NCI-H446 (cell line): ENCODE data around the gene ZNF324.
A peak's percentile ranks its signal among the peaks of the same experiment; 100 is the strongest.
"Not testable (repeated sequence)": the region's sequence is repeated elsewhere in the genome, so short reads cannot be mapped to it uniquely, and the experiment has no call there.

Experiments used
- DNase-seq, 2 experiments: peaks; one replicate each; lab custom pipeline; 2025; lab: John Stamatoyannopoulos, UW

The ZNF324 gene

DNA sequence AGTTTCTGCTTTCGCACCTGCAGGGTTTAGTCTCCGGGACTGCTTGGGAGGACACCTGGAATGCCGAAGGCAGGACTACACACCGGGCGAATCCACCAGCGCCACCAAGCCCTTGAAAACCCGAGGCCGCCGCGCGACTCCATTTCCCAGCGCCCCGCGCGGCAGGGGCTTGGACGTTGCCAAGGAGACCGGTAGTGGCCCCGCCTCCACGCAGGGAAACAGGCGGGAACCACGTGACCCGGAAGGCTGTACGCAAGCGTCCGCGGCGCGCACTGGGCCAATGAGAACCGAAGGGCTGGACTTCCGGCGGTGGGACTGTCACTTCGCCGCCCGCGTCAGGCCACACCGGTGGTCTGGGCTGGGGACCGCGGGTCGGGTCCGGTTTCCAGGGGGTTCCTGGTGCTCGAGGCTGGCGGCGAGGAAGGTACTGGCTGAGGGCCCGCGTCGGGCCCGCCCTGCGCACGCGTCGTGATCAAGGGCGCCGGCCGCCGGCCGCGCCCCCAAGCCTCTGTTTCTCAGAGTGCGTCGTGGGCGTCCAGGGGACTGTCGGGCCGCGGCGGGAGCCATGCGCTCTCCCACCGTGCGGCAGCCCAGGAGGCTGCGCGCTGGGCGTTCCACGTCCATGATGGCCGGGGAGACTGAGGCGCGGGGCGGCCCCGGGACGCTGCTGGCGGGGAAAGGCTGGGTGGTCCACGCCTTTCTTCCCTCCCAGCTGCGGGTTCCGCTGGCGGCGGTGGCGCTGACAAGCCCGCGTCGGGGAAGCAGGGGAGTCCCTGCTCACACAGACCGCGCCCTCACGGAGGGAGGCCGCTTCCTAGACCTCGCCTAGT lies at the start of gene ZNF324:
ZNF324 (plus strand) TSS at position 321 of the 830 bp plus-strand sequence. CDS start 2,106 bp downstream, outside the sequence.
- DNase-seq: peak; percentile 93 to 99

DNA sequence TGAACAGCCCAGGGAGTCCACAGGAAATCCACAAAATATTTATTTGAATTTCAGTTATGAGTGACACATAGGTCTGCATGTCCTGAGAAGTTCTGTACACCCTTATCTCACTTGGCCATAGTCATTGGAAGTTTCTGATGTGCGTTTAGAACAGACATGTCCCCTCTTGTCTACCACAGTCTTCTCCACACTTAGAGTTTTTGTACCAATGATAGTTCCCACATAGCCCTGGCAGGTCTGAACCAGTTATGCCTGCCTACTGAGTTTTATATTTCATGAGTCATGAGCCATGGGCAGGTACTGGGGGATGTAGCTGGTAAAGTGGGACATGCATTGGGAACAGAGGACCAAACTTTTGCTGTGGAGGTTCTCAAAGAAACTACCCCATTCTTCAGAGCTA lies 38.3 kb upstream of the ZNF324 start:
- no peak for DNase-seq

DNA sequence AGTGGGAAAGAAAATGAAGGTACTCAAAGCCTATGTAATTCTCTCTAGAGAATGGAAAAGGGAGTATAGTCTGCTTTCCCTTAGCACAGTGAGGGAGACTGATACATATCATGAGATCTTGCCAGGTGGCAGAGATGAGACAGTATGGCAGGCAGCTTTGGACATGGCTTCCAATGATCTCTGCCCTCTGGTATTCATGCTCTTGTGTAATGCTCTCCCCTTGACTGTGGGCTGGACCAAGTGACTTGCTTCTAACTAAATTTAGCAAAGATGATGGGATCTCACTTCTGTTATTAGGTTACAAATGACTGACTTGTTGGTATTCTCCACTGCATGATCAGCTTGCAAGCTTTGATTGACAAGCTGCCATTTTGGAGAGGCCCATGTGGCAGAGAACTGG lies 37.1 kb upstream of the ZNF324 start:
- no peak for DNase-seq

DNA sequence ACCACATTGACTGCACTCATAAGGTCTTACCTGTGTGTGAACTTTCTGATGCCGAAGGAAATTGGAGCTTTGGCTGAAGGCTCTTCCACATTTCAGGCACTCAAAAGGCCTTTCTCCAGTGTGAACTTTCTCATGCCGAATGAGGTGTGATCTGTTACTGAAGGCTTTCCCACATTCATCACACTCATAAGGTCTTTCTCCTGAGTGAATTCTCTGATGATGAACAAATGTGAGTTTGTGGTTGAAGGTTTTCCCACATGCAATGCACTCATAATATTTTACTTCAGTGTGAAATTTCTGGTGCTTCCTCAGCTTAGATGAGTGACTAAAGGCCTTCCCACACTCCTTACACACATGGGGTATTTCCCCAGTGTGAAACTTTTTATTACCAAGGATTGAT lies 32.7 kb upstream of the ZNF324 start:
- DNase-seq: no peak

DNA sequence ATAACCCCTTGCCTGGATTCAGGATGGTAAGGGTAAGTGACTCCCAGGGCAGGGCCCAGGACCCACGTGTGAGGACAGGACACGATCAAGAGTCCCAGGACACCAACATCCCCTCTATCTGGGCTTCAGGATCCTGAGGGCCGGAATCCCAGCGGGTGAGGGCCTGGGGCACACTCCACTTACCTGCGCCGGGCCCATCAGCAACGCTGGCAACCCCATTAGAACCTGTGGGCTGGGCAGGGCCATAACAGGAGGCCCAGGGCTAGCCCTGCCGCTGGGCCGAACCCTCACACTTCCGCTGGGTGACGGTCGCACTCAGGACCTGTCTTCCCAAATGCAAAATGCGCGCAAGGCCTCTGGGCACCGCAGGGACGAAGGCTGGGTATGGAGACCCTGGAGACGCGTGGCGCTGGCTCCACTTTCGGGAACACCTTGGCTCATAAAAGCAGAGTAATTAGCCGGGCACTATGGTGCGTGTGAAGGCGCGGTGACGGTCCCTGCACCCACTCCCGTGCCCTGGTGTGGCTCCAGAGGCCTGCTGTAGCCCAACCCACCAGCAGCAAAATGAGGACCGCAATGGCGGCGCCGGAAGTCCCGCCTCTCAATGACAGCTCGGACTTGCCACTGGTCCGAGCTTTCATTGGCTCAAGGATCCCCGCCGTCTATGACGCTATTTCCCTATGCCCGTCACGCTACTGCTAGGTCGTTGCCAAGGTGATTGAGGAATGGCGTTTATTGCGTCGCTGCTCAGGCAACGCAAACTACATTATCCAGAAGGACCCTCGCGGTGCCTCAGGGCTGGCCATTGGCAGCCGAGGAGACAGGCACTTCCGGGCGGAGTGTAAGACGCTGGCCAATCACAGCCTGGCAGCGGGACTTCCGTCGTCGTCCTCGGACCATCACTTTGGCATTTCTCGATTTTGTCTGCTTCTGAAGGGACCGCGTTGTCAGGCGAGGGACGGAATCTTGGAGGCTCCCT lies 27.0 kb upstream of the ZNF324 start, which contains the start of gene ZNF132:
ZNF132 (minus strand) TSS at position 578 of the 979 bp plus-strand sequence; CDS start at position 246, 332 bp downstream.
- DNase-seq: peak; percentile 10 to 62

DNA sequence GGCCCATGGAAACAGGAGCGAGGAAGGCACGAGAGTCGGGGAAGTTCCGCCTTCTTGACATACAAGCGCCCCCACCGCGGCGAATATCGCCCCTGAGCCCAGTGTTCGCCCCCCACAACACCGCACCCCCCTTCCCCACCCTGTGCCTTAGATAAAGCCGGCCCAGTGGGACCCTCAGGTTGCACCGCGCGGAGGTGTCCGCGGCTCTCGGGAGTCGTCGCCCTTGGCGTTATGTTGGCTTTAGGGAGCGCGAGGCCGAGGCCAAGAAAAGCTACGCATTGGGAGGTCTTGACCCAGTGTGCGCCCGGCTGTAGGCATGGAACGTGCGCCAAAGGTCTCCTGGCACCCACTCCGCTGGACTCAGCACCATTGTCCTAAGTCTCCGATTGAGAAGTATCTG lies 26.3 kb upstream of the ZNF324 start:
- DNase-seq: no peak

DNA sequence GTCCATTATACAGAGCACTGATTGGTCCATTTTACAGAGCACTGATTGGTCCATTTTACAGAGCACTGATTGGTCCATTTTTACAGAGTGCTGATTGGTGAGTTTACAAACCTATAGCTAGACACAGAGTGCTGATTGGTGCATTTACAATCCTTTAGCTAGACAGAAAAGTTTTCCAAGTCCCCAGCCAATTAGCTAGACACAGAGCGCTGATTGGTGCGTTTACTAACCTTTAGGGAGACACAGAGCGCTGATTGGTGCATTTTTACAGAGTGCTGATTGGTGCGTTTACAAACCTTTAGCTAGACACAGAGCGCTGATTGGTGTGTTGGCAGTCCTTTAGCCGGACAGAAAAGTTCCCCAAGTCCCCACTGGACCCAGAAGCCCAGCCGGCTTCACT lies 23.9 kb upstream of the ZNF324 start:
- not testable (repeated sequence) for DNase-seq

DNA sequence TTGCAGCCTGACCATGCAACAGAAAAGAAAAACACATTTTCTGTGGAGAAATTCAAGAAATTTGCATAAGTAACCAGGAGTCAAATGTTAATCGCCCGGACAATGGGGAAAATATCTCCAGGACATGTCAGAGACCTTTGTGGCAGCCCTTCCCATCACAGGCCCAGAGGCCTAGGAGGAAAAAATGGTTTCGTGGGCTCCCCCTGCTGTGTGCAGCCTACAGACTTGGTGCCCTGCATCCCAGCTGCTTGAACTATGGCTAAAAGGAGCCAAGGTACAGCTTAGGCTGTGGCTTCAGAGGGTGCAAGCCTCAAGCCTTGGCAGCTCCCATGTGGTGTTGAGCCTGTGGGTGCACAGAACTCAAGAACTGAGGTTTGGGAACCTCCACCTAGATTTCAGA lies 18.0 kb upstream of the ZNF324 start:
- not testable (repeated sequence) for DNase-seq

DNA sequence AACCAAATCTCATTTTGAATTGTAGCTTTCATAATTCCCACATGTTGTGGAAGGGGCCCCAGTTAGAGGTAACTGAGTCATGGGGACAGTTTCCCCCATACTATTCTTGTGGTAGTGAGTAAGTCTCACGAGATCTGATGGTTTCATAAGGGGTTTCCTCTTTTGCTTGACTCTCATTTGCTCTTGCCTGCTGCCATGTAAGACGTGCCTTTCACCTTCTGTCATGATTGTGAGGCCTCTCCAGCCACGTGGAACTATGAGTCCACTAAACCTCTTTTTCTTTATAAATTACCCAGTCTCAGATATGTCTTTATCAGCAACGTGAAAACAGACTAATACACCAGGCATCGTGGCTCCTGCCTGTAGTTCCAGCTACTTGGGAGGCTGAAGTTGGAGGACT lies 16.9 kb upstream of the ZNF324 start:
- not testable (repeated sequence) for DNase-seq

DNA sequence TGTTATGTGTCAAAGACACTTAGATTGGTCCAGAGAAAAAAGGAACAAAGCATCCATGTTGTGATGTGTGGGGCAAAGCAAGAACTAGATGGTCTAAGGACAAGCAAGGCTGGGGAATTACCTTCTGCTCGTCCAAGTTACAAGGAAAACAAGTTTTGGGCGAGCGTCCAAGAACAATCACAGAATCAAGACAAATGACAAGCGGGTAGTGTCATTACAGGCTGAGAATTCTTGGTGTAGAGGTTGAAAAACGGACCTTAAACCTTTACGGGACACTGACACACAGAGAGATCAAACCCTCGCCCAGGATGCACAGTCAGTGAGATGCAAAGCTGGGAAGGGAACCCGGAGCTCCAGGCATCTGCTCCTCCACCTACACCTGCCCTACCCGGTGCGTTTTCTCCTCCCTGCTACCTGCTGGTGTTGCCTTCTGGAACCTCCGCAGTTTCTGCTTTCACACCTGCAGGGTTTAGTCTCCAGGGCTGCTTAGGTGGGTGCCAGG lies 16.0 kb upstream of the ZNF324 start:
- peak in 1 of 2 experiments; percentile 29 for DNase-seq

DNA sequence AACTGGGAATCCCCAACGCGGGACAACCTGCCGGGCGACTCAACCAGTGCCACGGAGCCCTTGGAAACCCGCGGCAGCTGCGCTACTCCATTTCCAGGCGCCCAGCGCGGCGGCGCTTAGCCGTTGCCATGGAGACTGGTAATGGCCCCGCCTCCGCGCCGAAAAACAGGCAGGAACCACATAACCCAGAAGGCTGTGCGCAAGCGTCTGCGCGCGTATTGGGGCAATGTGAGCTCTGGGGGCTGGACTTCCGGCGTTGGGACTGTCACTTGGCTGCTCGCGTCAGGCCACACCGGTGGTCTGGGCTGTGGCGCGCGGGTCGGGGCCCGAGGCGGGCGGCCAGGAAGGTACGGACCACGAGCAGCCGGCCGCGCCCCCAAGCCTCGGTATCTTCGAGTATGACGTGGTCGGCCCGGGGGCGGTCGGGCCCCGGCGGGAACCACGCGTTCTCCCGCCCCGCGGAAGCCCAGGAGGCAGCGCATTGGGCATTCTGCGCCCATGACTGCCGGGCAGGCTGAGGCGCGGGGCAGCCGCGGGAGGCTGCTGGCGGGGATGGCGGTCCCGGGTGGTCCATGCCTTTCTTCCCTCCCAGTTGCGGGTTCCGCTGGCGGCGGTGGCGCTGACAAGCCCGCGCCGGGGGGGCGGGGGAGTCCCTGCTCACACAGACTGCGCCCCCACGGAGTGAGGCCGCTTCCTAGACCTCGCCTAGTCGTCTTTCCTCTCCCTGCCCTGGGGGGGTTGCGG lies 15.3 kb upstream of the ZNF324 start, which contains the start of gene ZNF324B:
ZNF324B (plus strand) TSS at position 265 of the 744 bp plus-strand sequence. CDS start 2,080 bp downstream, outside the sequence.
- peak; percentile 94 to 98 for DNase-seq

DNA sequence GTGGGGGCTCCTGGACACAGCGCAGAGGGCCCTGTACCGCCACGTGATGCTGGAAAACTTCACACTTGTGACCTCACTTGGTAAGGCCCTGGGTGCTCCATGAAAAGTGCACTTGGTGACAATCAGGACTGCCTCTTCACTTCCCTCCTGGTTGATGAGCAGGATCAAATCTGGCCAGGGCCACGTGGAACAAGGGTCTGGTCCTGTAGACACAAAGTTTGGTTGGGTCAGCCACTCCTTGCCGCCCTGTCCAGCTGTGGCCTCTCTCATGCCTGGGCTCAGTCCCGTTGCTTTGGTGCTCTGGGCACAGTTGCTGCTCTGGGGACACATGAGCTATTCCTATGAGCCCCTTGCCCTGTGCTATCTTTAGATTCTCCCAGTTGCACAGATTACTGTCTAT lies 13.1 kb upstream of the ZNF324 start:
- no peak for DNase-seq

DNA sequence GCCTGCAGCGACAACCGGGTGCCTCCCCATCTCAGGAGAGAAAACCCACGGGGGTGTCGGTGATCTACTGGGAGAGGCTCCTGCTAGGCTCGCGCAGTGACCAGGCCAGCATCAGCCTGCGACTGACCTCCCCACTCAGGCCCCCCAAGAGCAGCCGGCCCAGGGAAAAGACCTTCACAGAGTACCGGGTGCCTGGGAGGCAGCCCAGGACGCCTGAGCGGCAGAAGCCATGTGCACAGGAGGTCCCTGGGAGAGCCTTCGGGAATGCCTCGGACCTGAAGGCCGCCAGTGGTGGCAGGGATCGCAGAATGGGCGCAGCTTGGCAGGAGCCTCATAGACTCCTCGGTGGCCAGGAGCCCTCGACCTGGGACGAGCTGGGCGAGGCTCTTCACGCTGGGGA lies 11.6 kb upstream of the ZNF324 start:
- no peak for DNase-seq

DNA sequence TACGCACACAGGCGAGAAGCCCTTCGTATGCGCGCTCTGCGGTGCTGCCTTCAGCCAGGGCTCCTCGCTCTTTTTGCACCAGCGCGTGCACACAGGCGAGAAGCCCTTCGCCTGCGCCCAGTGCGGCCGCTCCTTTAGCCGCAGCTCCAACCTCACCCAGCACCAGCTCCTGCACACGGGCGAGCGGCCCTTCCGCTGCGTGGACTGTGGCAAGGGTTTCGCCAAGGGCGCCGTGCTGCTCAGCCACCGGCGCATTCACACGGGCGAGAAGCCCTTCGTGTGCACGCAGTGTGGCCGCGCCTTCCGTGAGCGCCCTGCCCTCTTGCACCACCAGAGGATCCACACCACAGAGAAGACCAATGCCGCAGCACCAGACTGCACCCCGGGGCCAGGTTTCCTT lies 10.8 kb upstream of the ZNF324 start:
- no peak for DNase-seq

DNA sequence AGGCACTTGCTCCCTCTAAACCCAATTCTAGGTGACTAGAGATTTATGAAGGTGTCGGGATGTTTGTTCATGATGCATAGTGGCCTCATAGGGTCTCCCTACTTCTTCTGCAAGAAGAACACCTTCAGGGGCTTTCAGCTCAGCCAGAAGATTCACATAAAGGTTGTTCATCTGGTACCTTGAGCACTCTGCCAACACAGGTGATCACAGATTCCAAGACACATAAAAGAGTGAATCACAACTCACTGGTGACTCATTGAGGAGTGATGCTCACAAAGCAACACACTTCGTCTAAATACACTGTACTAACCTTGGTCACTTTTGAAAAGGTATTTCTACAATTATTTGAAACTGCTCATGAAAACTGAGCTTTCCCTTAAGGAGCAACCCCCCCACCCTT lies 6.8 kb upstream of the ZNF324 start:
- no peak for DNase-seq

DNA sequence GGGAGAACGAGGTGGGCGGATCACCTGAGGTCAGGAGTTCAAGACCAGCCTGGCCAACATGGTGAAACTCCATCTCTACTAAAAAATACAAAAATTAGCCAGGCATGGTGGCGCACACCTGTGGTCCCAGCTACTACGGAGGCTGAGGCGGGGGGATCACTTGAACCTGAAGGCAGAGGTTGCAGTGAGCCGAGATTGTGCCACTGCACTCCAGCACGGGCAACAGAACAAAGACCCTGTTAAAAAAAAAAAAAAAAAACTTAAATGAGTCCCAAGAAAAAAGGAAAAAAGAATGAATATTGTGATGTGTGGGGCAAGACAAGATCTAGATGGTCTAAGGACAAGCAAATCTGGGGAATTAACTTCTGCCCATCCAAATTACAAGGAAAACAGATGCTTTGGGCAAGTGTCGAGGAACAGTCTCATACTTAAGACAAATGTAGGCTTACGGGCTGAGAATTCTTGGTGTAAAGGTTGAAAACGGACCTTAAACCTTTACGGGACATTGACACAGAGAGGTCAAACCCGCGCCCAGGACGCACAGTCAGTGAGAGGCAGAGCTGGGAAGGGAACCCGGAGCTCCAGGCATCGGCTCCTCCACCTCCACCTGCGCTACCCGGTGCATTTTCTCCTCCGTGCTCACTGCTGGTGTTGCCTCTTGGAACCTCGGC lies 656 bp upstream of the ZNF324 start:
- peak in 1 of 2 experiments; percentile 63 for DNase-seq

DNA sequence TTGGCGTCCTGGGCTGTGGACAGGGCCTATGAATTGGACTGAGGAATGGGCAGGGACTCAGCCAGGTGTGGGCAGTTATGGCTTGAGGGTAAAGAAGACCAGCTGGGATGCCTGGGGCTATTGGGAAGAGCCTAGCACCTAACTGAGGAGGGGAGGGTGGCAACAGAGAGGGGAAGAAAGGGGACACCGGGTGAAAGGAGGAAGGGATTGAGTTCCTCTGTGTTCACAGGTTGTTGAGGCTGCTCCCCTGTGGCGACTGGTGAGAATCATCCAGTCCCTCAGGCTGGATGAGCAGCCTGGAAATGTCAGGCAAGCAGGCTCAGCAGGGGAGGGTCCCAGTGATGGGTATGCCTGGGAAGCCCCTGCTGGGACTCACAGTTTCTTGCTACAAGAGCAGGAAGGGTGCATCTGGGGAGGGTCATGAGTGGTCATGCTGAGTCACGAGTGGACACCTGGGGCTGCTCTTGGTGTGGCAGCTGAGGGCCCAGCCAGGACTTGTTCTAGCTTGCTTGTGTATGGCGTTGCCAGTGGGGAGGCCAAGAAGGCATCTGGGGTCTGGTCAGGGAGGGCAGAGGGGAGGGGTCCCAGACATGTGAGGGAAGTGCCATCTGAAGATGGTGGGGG lies 1.4 kb downstream of the ZNF324 start:
- no peak for DNase-seq

DNA sequence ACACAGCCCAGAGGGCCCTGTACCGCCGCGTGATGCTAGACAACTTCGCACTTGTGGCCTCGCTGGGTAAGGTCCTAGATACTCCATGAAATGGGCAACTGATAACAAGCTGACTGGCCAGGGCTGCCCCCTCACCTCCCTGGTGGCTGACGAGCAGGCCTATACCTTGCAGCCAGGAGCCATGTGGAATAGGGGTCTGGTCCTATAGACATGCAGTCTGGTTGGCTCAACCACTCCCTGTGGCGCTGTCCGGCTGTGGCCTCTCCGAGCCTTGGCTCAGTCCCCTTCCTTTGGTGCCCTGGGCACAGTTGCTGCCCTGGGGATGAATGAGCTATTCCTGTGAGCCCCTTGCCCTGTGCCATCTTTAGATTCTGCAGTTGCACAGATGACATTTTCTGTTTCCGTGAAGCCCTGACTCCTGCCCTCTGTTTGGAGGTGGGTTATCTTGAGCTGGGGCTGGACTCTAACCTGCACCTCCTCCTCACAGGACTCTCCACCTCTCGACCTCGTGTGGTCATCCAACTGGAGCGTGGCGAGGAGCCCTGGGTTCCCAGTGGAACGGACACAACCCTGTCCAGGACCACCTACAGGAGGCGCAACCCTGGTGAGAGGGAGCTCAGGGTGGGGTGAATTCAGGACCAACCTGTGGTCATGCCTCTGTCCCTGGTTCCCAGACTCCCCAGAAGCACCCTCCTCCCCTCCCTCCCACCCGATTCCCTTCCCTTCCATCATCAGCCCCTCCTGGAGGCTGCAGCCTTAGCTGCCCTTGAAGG lies 2.5 kb downstream of the ZNF324 start:
- no peak for DNase-seq

DNA sequence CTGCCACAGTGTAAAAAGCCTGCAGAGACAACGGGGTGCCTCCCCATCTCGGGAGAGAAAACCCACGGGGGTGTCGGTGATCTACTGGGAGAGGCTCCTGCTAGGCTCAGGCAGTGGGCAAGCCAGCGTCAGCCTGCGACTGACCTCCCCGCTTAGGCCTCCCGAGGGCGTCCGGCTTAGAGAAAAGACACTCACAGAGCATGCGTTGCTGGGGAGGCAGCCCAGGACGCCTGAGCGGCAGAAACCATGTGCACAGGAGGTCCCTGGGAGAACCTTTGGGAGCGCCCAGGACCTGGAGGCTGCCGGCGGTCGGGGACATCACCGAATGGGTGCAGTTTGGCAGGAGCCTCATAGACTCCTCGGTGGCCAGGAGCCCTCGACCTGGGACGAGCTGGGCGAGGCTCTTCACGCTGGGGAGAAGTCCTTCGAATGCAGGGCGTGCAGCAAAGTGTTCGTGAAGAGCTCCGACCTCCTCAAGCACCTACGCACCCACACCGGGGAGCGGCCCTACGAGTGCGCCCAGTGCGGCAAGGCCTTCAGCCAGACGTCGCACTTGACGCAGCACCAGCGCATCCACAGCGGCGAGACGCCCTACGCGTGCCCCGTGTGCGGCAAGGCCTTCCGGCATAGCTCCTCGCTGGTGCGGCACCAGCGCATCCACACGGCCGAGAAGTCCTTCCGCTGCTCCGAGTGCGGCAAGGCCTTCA lies 4.1 kb downstream of the ZNF324 start:
- DNase-seq: not testable (repeated sequence)
